Astrocyte (in vitro differentiated cells and primary cell): ENCODE results near the gene ISCU.

Source experiments
- CTCF ChIP-seq: IDR thresholded peaks from 2 replicates; pipeline ENCODE4 v1.5.1; 2011; ENCODE audit warnings: low read depth, mild to moderate bottlenecking, inconsistent platforms, low read length, moderate library complexity; ENCODE audit not compliant: insufficient read depth
- EZH2 ChIP-seq: IDR thresholded peaks from 2 replicates; pipeline ENCODE4 v1.6.1; 2012; ENCODE audit warnings: mild to moderate bottlenecking, low read length, inconsistent platforms; ENCODE audit not compliant: insufficient read depth

- TF ChIP-seq CTCF (no peak), EZH2 (no peak)
These were observed 53.5 kb downstream of the ISCU start for GRCh38 chr12:108615918-108616317.
